H1 (cell line): ENCODE results near the gene HLA-E. TPM values are rescaled to one million over a fixed set of nuclear protein-coding genes. Genes with fewer than 3 reads are reported as not detected.
"Not testable (repeated sequence)": the region's sequence is repeated elsewhere in the genome, so short reads cannot be mapped to it uniquely, and the experiment has no call there.

Source experiments
- CTCF ChIA-PET: fragments of 300-600 bp; sonication (Branson Sonifier 250); formaldehyde crosslinking; loops from one replicate; lab custom pipeline; 2021; ENCODE audit not compliant: partially characterized antibody; lab: Charles Lee
- POLR2A ChIA-PET: fragments of 300-600 bp; sonication (Branson Sonifier 250); formaldehyde crosslinking; loops from one replicate; lab custom pipeline; 2021; ENCODE audit warnings: inconsistent platforms; ENCODE audit not compliant: partially characterized antibody; lab: Charles Lee
- DNase-seq, 2 experiments: peaks; one replicate each; pipeline versions ENCODE4 v3.0.0 to v3.0.0-alpha.2; 2010 to 2022; ENCODE audit warnings: low spot score in 2 of 2, low read depth in 1 of 2, mixed read lengths in 1 of 2
- FAIRE-seq: peaks from 2 replicates; lab custom pipeline; 2011; peaks lifted over from hg19 to GRCh38; lab: Jason Lieb, UNC
- H2AFZ ChIP-seq: 2 replicates; pipeline ENCODE4 v1.8.1; 2012; ENCODE audit warnings: low read length, inconsistent platforms
- H2AK5ac ChIP-seq: 2 replicates; pipeline ENCODE4 v1.6.1; 2013; ENCODE audit warnings: low read depth, low read length
- H2BK120ac ChIP-seq: replicated peaks from 2 replicates; pipeline ENCODE3; 2013; ENCODE audit warnings: low read depth, low read length, inconsistent platforms
- H2BK12ac ChIP-seq: 2 replicates; pipeline ENCODE4 v1.6.1; 2013; ENCODE audit warnings: low read depth, low read length
- H2BK15ac ChIP-seq: 2 replicates; pipeline ENCODE4 v1.6.1; 2013; ENCODE audit warnings: low read length
- H2BK20ac ChIP-seq: 2 replicates; pipeline ENCODE4 v1.6.1; 2013; ENCODE audit warnings: low read length
- H2BK5ac ChIP-seq: 2 replicates; pipeline ENCODE4 v1.6.1; 2013; ENCODE audit warnings: low read depth, low read length
- H3K14ac ChIP-seq: 2 replicates; pipeline ENCODE4 v1.6.1; 2013; ENCODE audit warnings: inconsistent platforms; ENCODE audit not compliant: insufficient read length
- H3K18ac ChIP-seq: 2 replicates; pipeline ENCODE4 v1.6.1; 2013; ENCODE audit warnings: low read length; ENCODE audit errors: extremely low read depth
- H3K23ac ChIP-seq: 2 replicates; pipeline ENCODE4 v1.6.1; 2013; ENCODE audit warnings: inconsistent platforms; ENCODE audit not compliant: insufficient read length
- H3K23me2 ChIP-seq: 2 replicates; pipeline ENCODE4 v1.6.1; 2013; ENCODE audit warnings: low read depth, low read length
- H3K27ac ChIP-seq: 2 replicates; pipeline ENCODE4 v1.6.1; 2011; ENCODE audit warnings: low read depth, low read length, inconsistent platforms
- H3K27me3 ChIP-seq, 4 experiments: replicated peaks in 1 of 4; 1 replicate in 1 of 4; 2 replicates in 3 of 4; pipeline versions ENCODE4 v1.6.1 to v1.8.1; 2011 to 2013; ENCODE audit warnings: low read length in 3 of 4, mild to moderate bottlenecking in 3 of 4, inconsistent platforms in 2 of 4, mixed read lengths in 2 of 4, moderate library complexity in 1 of 4; ENCODE audit not compliant: control insufficient read depth in 3 of 4, insufficient read depth in 3 of 4; ENCODE audit errors: extremely low read depth in 1 of 4
- H3K36me3 ChIP-seq, 4 experiments: 2 replicates each; pipeline versions ENCODE4 v1.6.1 to v1.8.1; 2011 to 2013; ENCODE audit warnings: mild to moderate bottlenecking in 4 of 4, low read length in 3 of 4, moderate library complexity in 2 of 4, control low read depth in 1 of 4, inconsistent platforms in 1 of 4; ENCODE audit not compliant: insufficient read depth in 4 of 4, control insufficient read depth in 2 of 4
- H3K4ac ChIP-seq: replicated peaks from 2 replicates; pipeline ENCODE3; 2013; ENCODE audit warnings: low read length, low read depth, mixed read lengths, inconsistent platforms; ENCODE audit not compliant: insufficient read length
- H3K4me1 ChIP-seq, 4 experiments: replicated peaks in 1 of 4; 1 replicate in 1 of 4; 2 replicates in 3 of 4; pipeline versions ENCODE4 v1.6.1 to v1.8.1; 2011 to 2013; ENCODE audit warnings: low read length in 3 of 4, inconsistent platforms in 2 of 4, mixed read lengths in 1 of 4; ENCODE audit not compliant: insufficient read depth in 4 of 4, control insufficient read depth in 3 of 4
- H3K4me2 ChIP-seq, 2 experiments: 2 replicates each; pipeline versions ENCODE4 v1.6.1 to v1.8.1; 2011 to 2013; ENCODE audit warnings: low read depth in 2 of 2, low read length in 2 of 2, control low read depth in 1 of 2, inconsistent platforms in 1 of 2, mild to moderate bottlenecking in 1 of 2; ENCODE audit not compliant: insufficient read depth in 1 of 2
- H3K4me3 ChIP-seq, 4 experiments: fragments of 200-600, 300-600 bp in 1 of 4; sonication (generic), shearing (Covaris generic), sonication (Bioruptor Twin) in 1 of 4; 2 replicates each; pipeline versions ENCODE4 v1.5.1 to v1.8.1; 2011 to 2016; ENCODE audit warnings: low read length in 4 of 4, low read depth in 3 of 4, control low read depth in 2 of 4, inconsistent platforms in 2 of 4, mild to moderate bottlenecking in 2 of 4, mixed read lengths in 1 of 4, moderate library complexity in 1 of 4; ENCODE audit not compliant: insufficient read depth in 2 of 4; ENCODE audit errors: extremely low read depth in 1 of 4
- H3K56ac ChIP-seq: replicated peaks from 2 replicates; pipeline ENCODE3; 2013; ENCODE audit warnings: low read depth, mild to moderate bottlenecking, mixed read lengths, low read length, inconsistent platforms; ENCODE audit not compliant: insufficient read length
- H3K79me1 ChIP-seq: 2 replicates; pipeline ENCODE4 v1.6.1; 2013; ENCODE audit warnings: low read depth, low read length, control low read depth
- H3K79me2 ChIP-seq, 2 experiments: 2 replicates each; pipeline versions ENCODE4 v1.6.1 to v1.8.1; 2012 to 2013; ENCODE audit warnings: low read length in 2 of 2, mild to moderate bottlenecking in 2 of 2, inconsistent platforms in 1 of 2; ENCODE audit not compliant: insufficient read depth in 2 of 2, control insufficient read depth in 1 of 2
- H3K9ac ChIP-seq, 4 experiments: replicated peaks in 1 of 4; 1 replicate in 1 of 4; 2 replicates in 3 of 4; pipeline versions ENCODE4 v1.6.1 to v1.8.1; 2011 to 2013; ENCODE audit warnings: low read depth in 3 of 4, low read length in 3 of 4, control low read depth in 2 of 4, mild to moderate bottlenecking in 2 of 4, moderate library complexity in 2 of 4, inconsistent platforms in 1 of 4; ENCODE audit errors: extremely low read depth in 1 of 4
- H3K9me3 ChIP-seq, 2 experiments: 2 replicates each; pipeline versions ENCODE4 v1.6.1 to v1.8.1; 2012 to 2013; ENCODE audit warnings: mild to moderate bottlenecking in 2 of 2, moderate library complexity in 2 of 2, control low read depth in 1 of 2, inconsistent platforms in 1 of 2, low read depth in 1 of 2, low read length in 1 of 2, mixed read lengths in 1 of 2; ENCODE audit not compliant: insufficient read depth in 2 of 2
- H4K20me1 ChIP-seq, 2 experiments: replicated peaks in 1 of 2; 2 replicates each; pipeline versions ENCODE3 to v1.8.1; 2011 to 2013; ENCODE audit warnings: inconsistent platforms in 2 of 2, low read length in 2 of 2, mild to moderate bottlenecking in 1 of 2; ENCODE audit not compliant: insufficient read depth in 2 of 2, control insufficient read depth in 1 of 2
- H4K5ac ChIP-seq: 2 replicates; pipeline ENCODE4 v1.6.1; 2013; ENCODE audit warnings: low read length, low read depth, mixed read lengths, inconsistent platforms; ENCODE audit not compliant: insufficient read length
- H4K8ac ChIP-seq: 2 replicates; pipeline ENCODE4 v1.8.0; 2013; ENCODE audit warnings: mild to moderate bottlenecking, moderate library complexity, low read length, inconsistent platforms; ENCODE audit not compliant: insufficient read depth; ENCODE audit errors: extremely low read depth
- H4K91ac ChIP-seq: replicated peaks from 2 replicates; pipeline ENCODE3; 2013; ENCODE audit warnings: low read length, mixed read lengths, inconsistent platforms; ENCODE audit not compliant: insufficient read length
- WGBS, 2 experiments: shearing (Covaris generic) in 1 of 2; methylation state at CpG; one replicate each; pipeline versions ENCODE4 v1.1.6 to v1.1.7; 2013 to 2015; ENCODE audit warnings: low lambda C conversion rate in 2 of 2, mixed read lengths in 2 of 2, inconsistent platforms in 1 of 2, low coverage in 1 of 2, missing lambda C conversion rate in 1 of 2; ENCODE audit not compliant: insufficient replicate concordance in 2 of 2, insufficient coverage in 1 of 2, insufficient read length in 1 of 2; ENCODE audit errors: extremely low coverage in 1 of 2, missing lambda C conversion rate in 1 of 2; 5-methylcytosine and 5-hydroxymethylcytosine counted together
- polyA plus RNA-seq, 7 experiments: library from polyadenylated mRNA; depleted of rRNA in 3 of 7; stranded (reverse) in 5 of 7; unstranded in 2 of 7; fragments of >200 nt in 5 of 7; fragments of 200-250 nt in 2 of 7; gene quantifications; 1 replicate in 5 of 7; 2 replicates in 1 of 7; 4 replicates in 1 of 7; pipeline versions ENCODE4 v1.2.1 to v1.2.3, GENCODE V29; 2011 to 2013; ENCODE audit warnings: missing spikeins in 2 of 7, mixed read lengths in 2 of 7
- total RNA-seq: library from RNA; stranded (reverse); fragmentation: NEBNext Ultra II Directional; extraction: Animal tissue kit (Norgen Biotek cat#: 25700); gene quantifications from 2 replicates; pipeline ENCODE4 v1.2.1, GENCODE V29; 2021

The HLA-E gene
- total and polyA plus RNA-seq, 2 of the 8 experiments (the other 6 are each of a cell fraction or from before 2014, with no cell fraction given), result 20.2 to 28.0 TPM

GRCh38 chr6:30518505-30519145, 29.3 kb downstream of the HLA-E start:
- H4K8ac ChIP-seq, H4K20me1 ChIP-seq, H2BK15ac ChIP-seq, H3K56ac ChIP-seq, H2AK5ac ChIP-seq, H3K23ac ChIP-seq, H3K36me3 ChIP-seq, H2BK20ac ChIP-seq, H3K27me3 ChIP-seq, DNase-seq, FAIRE-seq, H3K4me1 ChIP-seq, H3K27ac ChIP-seq, H3K9me3 ChIP-seq, H3K79me2 ChIP-seq, H2BK12ac ChIP-seq, H2BK5ac ChIP-seq, H3K4me2 ChIP-seq, H2BK120ac ChIP-seq, H3K23me2 ChIP-seq, H3K4ac ChIP-seq, H3K4me3 ChIP-seq, H4K5ac ChIP-seq, H4K91ac ChIP-seq, H3K79me1 ChIP-seq, H3K9ac ChIP-seq, H3K18ac ChIP-seq, H3K14ac ChIP-seq, H2AFZ ChIP-seq: not testable (repeated sequence)
- ChIA-PET CTCF (interaction anchor here (0.9 to 2.2 kb wide), 6 partner anchors 9 to 35 kb away, joined by 3 to 8 read pairs (median 6); no protein-coding TSS in a partner anchor), POLR2A (interaction anchor here (0.6 to 1.6 kb wide), 4 partner anchors 9 to 96 kb away, joined by 3 to 5 read pairs (median 4); no protein-coding TSS in a partner anchor)
- 79% methylated on average over 19 of the region's 19 CpGs; no CpG with 5 or more reads in 1 of the 2 experiments for WGBS, 2 experiments
